ENCODE measurements around the gene TXNDC8.
A peak's percentile ranks its signal among the peaks of the same experiment; 100 is the strongest.
"Not testable (repeated sequence)": the region's sequence is repeated elsewhere in the genome, so short reads cannot be mapped to it uniquely, and the experiment has no call there.

TXNDC8 gene

DNA sequence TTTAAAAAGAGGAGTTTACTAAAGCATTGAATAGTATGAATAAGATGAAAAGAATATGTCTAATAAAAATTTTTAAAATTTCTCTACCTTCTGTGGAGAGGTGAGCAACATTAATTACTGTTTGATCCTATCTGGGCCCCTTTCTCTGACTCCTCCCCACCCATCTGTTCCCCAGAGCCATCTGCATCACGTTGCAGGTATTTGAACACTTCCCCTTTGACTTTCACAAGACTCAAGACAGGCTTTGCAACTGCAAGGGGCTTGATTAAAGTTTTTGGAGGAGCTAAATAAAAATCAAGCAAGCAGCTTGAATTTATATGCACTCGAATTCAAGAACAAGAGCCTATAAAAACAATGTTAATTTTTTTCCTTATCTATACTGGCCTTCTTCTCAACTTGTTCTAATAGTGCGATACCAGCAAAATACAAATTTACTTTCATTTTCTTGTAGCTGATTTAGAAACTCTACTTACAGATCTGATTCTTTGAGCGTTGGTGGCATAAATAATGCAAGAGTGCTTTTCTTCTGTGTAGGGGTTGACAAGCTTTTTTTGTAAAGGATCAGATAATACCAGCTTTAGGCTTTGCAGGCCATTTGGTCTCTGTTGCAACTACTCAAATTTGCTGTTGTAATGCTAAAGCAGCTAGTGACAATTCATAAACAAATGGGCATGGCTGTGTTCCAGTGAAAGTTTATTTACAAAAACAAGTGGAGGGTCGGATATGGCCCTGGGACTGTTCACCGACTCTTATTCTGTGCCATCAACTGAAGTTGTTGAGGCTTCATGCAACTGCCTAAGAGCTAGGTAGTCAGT lies 21.2 kb downstream of the TXNDC8 start:
- H2BK5ac ChIP-seq (ENCODE audit: low read depth, low read length, poor library complexity, severe bottlenecking), result no peak overlapping the region
- peak overlapping the region in 1 of 2 experiments; percentile 60 for H3K4me3 ChIP-seq (ENCODE audit: insufficient read depth in 1 of 2, low read depth in 1 of 2, low read length in 2 of 2)
- no peaks in the 10 kb centered on the region for H3K79me1 ChIP-seq (replicated peaks; ENCODE audit: low read length, poor library complexity, severe bottlenecking)
- H3K14ac ChIP-seq (ENCODE audit: low read length in 2 of 2), result no peak overlapping the region
- H2AFZ ChIP-seq (ENCODE audit: low read depth, low read length), result no peak overlapping the region
- no peak overlapping the region for H2BK120ac ChIP-seq (ENCODE audit: low read depth, low read length)
- H3K27ac ChIP-seq (ENCODE audit: low read length, poor library complexity, severe bottlenecking), result no peak overlapping the region
- H3K18ac ChIP-seq (ENCODE audit: low read depth in 1 of 2, low read length in 2 of 2), result no peak overlapping the region
- DNase-seq, result peak; percentile 37
- no peak overlapping the region for H2BK12ac ChIP-seq (ENCODE audit: low read length in 2 of 2)
- H3K4me2 ChIP-seq (ENCODE audit: low read length, poor library complexity, severe bottlenecking), result no peak overlapping the region
- peak overlapping the region; percentile 48 for H3K9ac ChIP-seq (ENCODE audit: low read length)
- no peak overlapping the region for H3K23ac ChIP-seq (ENCODE audit: low read length in 2 of 2)
- no peaks in the 10 kb centered on the region for H3K4me1 ChIP-seq (ENCODE audit: control insufficient read depth, insufficient read depth, low read depth, low read length)
- H3K36me3 ChIP-seq (ENCODE audit: control insufficient read depth in 1 of 2, insufficient read depth in 2 of 2, low read depth in 1 of 2, low read length in 2 of 2), result no peaks in the 10 kb centered on the region
- H3K4ac ChIP-seq (ENCODE audit: low read depth in 1 of 2, low read length in 2 of 2), result peak overlapping the region in 1 of 2 experiments; percentile 10
- H2AK5ac ChIP-seq (ENCODE audit: low read length, severe bottlenecking), result no peak overlapping the region
- peaks cover 2% of the 10 kb centered on the region for H3K9me3 ChIP-seq (ENCODE audit: control insufficient read depth, low read length)
- H4K8ac ChIP-seq (ENCODE audit: low read length), result no peak overlapping the region
- no peak overlapping the region for H4K91ac ChIP-seq (ENCODE audit: low read length)
- no peak overlapping the region for H2BK15ac ChIP-seq (ENCODE audit: low read depth, poor library complexity, severe bottlenecking)
- WGBS, result 46% methylated on average over 6 of the region's 6 CpGs
- H3K27me3 ChIP-seq (ENCODE audit: control insufficient read depth in 1 of 2, insufficient read depth in 1 of 2, low read length in 2 of 2), result peaks cover 0 to 4% of the 10 kb centered on the region in 2 experiments

DNA sequence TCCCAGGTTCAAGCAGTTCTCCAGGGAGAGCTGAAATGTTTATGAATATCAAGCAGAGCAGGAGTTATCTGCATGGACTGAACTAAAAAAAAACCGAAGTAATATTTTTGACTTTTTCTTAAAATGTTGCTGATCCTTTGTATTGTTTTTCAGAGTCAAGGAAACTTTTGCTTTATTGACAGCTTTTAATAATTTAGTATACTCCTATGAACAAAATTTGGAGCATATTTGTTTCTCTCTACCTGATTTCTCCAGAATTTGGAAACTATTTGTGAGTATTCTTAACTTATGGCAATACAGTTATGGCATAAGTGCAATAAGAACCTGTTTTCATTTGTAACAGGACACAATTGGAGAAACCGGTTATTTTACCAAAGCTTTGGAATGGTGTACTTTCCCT lies 25.7 kb downstream of the TXNDC8 start:
- not testable (repeated sequence) for H3K27ac ChIP-seq (ENCODE audit: low read length, poor library complexity, severe bottlenecking)

DNA sequence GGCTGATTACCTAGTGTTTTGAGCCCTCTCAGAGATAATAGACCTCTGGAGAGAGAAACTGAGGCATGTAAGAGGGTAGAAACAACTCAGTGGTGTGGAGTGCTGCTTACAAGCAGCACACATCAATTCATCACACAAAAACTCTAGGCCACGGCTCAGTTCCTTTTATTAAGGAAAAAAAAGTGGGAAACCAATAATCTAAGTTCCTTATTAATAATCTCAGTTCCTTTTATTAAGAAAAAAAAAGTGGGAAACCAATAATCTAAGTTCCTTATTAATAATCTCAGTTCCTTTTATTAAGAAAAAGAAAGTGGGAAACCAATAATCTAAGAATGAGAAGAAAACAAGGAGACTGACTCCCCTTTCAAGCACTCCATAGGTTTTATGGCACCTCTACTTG lies 28.0 kb downstream of the TXNDC8 start:
- Histone ChIP-seq H4K8ac (ENCODE audit: low read length) (no peak overlapping the region), H3K27ac (ENCODE audit: low read length, poor library complexity, severe bottlenecking) (no peak overlapping the region), H3K4me2 (ENCODE audit: low read length, poor library complexity, severe bottlenecking) (no peak overlapping the region), H3K14ac (ENCODE audit: low read length in 2 of 2) (no peak overlapping the region), H3K36me3 (ENCODE audit: control insufficient read depth in 1 of 2, insufficient read depth in 2 of 2, low read depth in 1 of 2, low read length in 2 of 2) (no peaks in the 10 kb centered on the region), H2BK12ac (ENCODE audit: low read length in 2 of 2) (no peak overlapping the region), H2BK15ac (ENCODE audit: low read depth, poor library complexity, severe bottlenecking) (no peak overlapping the region), H3K9ac (ENCODE audit: low read length) (no peak overlapping the region), H4K91ac (ENCODE audit: low read length) (no peak overlapping the region), H3K9me3 (ENCODE audit: control insufficient read depth, low read length) (peaks cover 2% of the 10 kb centered on the region), H3K79me1 (replicated peaks; ENCODE audit: low read length, poor library complexity, severe bottlenecking) (no peaks in the 10 kb centered on the region), H3K27me3 (ENCODE audit: control insufficient read depth in 1 of 2, insufficient read depth in 1 of 2, low read length in 2 of 2) (no peaks in the 10 kb centered on the region), H3K4me3 (ENCODE audit: insufficient read depth in 1 of 2, low read depth in 1 of 2, low read length in 2 of 2) (no peak overlapping the region), H2AK5ac (ENCODE audit: low read length, severe bottlenecking) (no peak overlapping the region), H2AFZ (ENCODE audit: low read depth, low read length) (no peak overlapping the region), H2BK5ac (ENCODE audit: low read depth, low read length, poor library complexity, severe bottlenecking) (no peak overlapping the region), H3K23ac (ENCODE audit: low read length in 2 of 2) (no peak overlapping the region), H3K4me1 (ENCODE audit: control insufficient read depth, insufficient read depth, low read depth, low read length) (no peaks in the 10 kb centered on the region), H3K18ac (ENCODE audit: low read depth in 1 of 2, low read length in 2 of 2) (no peak overlapping the region), H3K4ac (ENCODE audit: low read depth in 1 of 2, low read length in 2 of 2) (no peak overlapping the region), H2BK120ac (ENCODE audit: low read depth, low read length) (no peak overlapping the region)
- no peak for DNase-seq
- WGBS, result no CpG with 5 or more reads among the region's 1 CpG

More for the DNA sequence above, 25.7 kb downstream of the TXNDC8 start:
- H3K14ac ChIP-seq (ENCODE audit: low read length in 2 of 2); H3K79me1 ChIP-seq (replicated peaks; ENCODE audit: low read length, poor library complexity, severe bottlenecking); H3K18ac ChIP-seq (ENCODE audit: low read depth in 1 of 2, low read length in 2 of 2); H3K36me3 ChIP-seq (ENCODE audit: control insufficient read depth in 1 of 2, insufficient read depth in 2 of 2, low read depth in 1 of 2, low read length in 2 of 2); H4K8ac ChIP-seq (ENCODE audit: low read length); H3K4ac ChIP-seq (ENCODE audit: low read depth in 1 of 2, low read length in 2 of 2); H2AFZ ChIP-seq (ENCODE audit: low read depth, low read length); H2BK15ac ChIP-seq (ENCODE audit: low read depth, poor library complexity, severe bottlenecking); H3K9ac ChIP-seq (ENCODE audit: low read length); H2BK5ac ChIP-seq (ENCODE audit: low read depth, low read length, poor library complexity, severe bottlenecking); H3K4me1 ChIP-seq (ENCODE audit: control insufficient read depth, insufficient read depth, low read depth, low read length); DNase-seq; H3K4me2 ChIP-seq (ENCODE audit: low read length, poor library complexity, severe bottlenecking); H2BK120ac ChIP-seq (ENCODE audit: low read depth, low read length); H2AK5ac ChIP-seq (ENCODE audit: low read length, severe bottlenecking); H3K4me3 ChIP-seq (ENCODE audit: insufficient read depth in 1 of 2, low read depth in 1 of 2, low read length in 2 of 2); H2BK12ac ChIP-seq (ENCODE audit: low read length in 2 of 2); H3K23ac ChIP-seq (ENCODE audit: low read length in 2 of 2); H3K27me3 ChIP-seq (ENCODE audit: control insufficient read depth in 1 of 2, insufficient read depth in 1 of 2, low read length in 2 of 2); H4K91ac ChIP-seq (ENCODE audit: low read length); H3K9me3 ChIP-seq (ENCODE audit: control insufficient read depth, low read length): not testable (repeated sequence)
- WGBS, result no CpG with 5 or more reads among the region's 2 CpGs

GRCh38 chr9:110308633-110309038 lies 29.0 kb downstream of the TXNDC8 start:
- no peak overlapping the region for H3K4me2 ChIP-seq (ENCODE audit: low read length, poor library complexity, severe bottlenecking)
- WGBS, result 73% methylated on average over 3 of the region's 4 CpGs
- H2BK15ac ChIP-seq (ENCODE audit: low read depth, poor library complexity, severe bottlenecking), result no peak overlapping the region
- H3K9ac ChIP-seq (ENCODE audit: low read length), result no peak overlapping the region
- H2BK120ac ChIP-seq (ENCODE audit: low read depth, low read length), result no peak overlapping the region
- H4K91ac ChIP-seq (ENCODE audit: low read length), result no peak overlapping the region
- H3K4me3 ChIP-seq (ENCODE audit: insufficient read depth in 1 of 2, low read depth in 1 of 2, low read length in 2 of 2), result no peak overlapping the region
- no peak overlapping the region for H4K8ac ChIP-seq (ENCODE audit: low read length)
- H3K36me3 ChIP-seq (ENCODE audit: control insufficient read depth in 1 of 2, insufficient read depth in 2 of 2, low read depth in 1 of 2, low read length in 2 of 2), result no peaks in the 10 kb centered on the region
- H3K4me1 ChIP-seq (ENCODE audit: control insufficient read depth, insufficient read depth, low read depth, low read length), result no peaks in the 10 kb centered on the region
- no peak overlapping the region for H3K4ac ChIP-seq (ENCODE audit: low read depth in 1 of 2, low read length in 2 of 2)
- no peaks in the 10 kb centered on the region for H3K79me1 ChIP-seq (replicated peaks; ENCODE audit: low read length, poor library complexity, severe bottlenecking)
- no peak overlapping the region for H3K23ac ChIP-seq (ENCODE audit: low read length in 2 of 2)
- H2BK12ac ChIP-seq (ENCODE audit: low read length in 2 of 2), result no peak overlapping the region
- no peak overlapping the region for H3K18ac ChIP-seq (ENCODE audit: low read depth in 1 of 2, low read length in 2 of 2)
- no peaks in the 10 kb centered on the region for H3K27me3 ChIP-seq (ENCODE audit: control insufficient read depth in 1 of 2, insufficient read depth in 1 of 2, low read length in 2 of 2)
- no peak overlapping the region for H3K27ac ChIP-seq (ENCODE audit: low read length, poor library complexity, severe bottlenecking)
- H3K14ac ChIP-seq (ENCODE audit: low read length in 2 of 2), result no peak overlapping the region
- no peak for DNase-seq
- H2BK5ac ChIP-seq (ENCODE audit: low read depth, low read length, poor library complexity, severe bottlenecking), result no peak overlapping the region
- H3K9me3 ChIP-seq (ENCODE audit: control insufficient read depth, low read length), result peaks cover 2% of the 10 kb centered on the region
- no peak overlapping the region for H2AFZ ChIP-seq (ENCODE audit: low read depth, low read length)
- H2AK5ac ChIP-seq (ENCODE audit: low read length, severe bottlenecking), result no peak overlapping the region
